DMS114 treated with DMSO at 0.1 percent for 48 hours (cell line): Measurements from ENCODE around the gene MTMR6.

Source experiments
- DNase-seq: peaks from one replicate; lab custom pipeline; 2025; ENCODE audit not compliant: unreplicated experiment; lab: John Stamatoyannopoulos, UW

Gene MTMR6

DNA sequence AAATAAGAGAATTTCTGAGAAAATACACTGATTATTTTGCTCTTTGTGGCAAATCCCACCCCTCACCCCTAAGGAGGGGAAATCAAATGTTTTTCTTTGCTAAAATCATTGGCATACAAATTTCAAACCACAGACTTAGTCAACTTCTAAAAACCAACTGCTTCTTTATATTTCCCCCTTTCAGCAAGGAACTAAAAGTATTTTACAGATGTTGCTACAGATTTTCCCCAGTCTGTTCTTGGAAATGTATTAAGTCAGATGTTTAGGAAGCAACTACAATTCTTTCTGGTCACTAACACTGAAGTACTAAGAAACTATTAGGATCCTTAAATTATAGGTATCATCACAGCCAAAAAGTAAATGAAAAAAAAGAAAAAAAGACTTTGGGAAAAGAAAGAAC lies 6.9 kb downstream of the MTMR6 start:
- no peak for DNase-seq

DNA sequence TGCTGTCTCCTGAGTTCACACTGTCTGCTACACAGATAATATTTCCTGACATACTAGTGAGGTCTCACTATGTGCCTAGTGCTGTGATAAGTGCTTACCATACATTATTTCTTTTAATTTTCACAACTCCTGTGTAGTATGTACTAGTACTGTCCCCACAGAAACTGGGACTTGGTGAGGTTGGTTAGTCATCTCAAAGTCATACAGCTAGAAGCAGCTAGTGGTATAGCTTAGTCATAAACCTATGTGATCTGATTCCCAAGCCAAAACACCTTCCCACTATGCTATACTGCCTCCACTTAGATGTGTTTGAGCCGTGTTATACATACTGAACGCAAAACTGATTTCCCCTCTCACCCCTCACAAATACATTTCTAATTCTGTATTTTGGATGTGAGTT lies 10.5 kb downstream of the MTMR6 start:
- DNase-seq = no peak

DNA sequence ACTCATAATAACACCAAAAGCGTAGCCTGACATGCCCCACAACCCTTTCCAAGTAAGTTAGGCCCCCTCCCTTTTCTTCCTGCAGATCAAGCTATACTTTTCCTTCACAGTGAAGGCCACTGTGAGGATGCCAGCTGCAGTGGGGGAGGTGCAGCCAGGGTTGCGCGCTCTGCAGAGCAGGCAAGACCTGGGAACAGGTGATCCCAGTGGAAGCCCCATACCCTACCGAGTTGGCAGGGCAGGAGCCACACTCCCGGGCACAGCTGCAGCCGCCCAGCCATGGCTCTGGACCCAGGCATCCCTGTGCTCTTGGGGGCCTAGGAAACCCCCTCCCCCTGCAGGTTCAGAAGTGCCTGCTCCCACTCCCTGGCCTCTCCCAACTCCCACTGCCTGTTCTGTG lies 18.7 kb downstream of the MTMR6 start:
- no peak for DNase-seq

DNA sequence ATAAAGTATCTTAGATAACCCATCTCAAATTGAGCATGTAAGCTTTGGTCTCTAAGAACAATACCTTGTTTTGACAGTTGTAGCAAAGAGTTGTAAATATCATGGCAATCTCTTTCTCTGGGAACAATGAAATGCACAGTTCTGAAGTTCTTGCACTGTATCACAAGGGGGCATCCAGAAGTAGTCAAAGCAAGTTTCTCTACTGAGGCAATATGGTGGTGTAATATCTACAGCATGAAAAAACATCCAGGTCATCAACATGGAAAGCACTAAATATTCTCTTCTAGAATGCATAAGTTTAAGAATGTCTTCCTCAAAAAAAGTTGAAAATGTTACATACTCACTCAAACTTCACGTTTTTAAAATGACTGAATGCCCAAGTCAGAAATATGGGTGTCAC lies 19.6 kb downstream of the MTMR6 start:
- no peak for DNase-seq

DNA sequence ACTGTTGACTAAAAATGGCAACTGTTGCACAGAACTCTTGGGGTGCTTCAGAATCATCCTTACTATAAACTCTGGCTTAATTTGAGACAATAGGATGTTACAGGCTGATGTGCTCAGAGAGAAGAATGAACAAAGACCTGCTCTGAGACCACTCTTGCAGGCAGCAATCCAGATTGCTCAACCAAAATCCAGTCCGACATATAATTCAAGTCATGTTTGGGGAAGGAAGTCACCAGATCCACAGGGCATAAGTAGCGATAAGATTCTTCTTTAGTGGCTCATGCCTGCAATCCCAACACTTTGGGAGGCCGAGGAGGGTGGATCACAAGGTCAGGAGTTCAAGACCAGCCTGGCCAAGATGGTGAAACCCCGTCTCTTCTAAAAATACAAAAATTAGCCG lies 20.6 kb downstream of the MTMR6 start:
- no peak for DNase-seq

DNA sequence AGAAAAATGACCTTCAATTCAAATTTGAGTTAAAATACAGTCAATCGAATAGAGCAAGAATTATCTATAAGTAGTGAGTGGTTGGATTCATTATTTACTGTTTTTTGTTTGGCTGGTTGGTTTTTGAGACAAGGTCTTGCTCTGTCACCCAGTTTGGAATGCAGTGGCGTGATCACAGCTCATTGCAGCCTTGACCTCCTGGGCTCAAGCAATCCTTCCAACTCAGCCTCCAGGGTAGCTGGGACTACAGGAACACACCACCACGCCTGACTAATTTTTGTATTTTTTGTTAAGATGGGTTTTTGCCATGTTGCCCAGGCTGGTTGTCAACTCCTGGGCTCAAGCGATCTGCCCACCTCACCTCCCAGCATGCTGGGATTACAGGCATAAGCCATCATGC lies 25.0 kb downstream of the MTMR6 start:
- DNase-seq = no peak

DNA sequence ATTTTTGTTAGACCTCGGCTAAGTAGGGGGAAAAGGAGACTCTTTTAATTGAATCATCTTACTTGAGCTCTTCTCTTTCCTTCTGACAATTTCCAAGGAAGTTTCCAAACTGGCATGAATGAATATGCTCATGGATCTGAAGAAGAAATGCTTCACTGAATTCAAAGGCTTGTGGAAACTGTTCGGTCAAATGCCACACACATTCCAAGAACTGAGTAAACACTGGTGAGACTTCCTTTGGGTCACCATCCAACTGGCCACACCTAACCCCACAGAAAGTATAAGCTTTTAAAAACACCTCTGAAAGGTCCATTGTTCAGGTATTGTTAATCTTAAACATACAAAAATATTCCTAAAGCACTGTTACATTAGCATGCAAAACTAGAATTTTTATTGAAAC lies 33.6 kb downstream of the MTMR6 start:
- DNase-seq = no peak

DNA sequence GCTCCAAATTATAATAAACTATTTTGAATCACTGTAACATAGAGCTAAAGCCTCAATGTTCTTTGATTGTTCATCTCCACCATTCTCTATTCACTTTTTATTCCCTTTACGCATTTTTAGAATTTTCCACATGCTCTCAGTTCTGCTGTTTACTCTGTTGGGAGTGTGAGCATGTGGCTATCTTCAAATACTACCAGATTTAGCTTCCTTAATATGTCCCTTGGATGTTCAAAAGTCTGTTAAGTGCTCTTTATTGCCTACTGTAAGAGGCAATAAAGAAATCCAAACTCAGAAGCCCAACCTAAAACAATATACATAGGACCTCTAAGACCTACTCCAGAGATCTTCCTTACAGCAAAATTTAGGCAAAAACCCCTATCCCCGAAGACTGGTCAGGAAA lies 34.5 kb downstream of the MTMR6 start:
- no peak for DNase-seq

DNA sequence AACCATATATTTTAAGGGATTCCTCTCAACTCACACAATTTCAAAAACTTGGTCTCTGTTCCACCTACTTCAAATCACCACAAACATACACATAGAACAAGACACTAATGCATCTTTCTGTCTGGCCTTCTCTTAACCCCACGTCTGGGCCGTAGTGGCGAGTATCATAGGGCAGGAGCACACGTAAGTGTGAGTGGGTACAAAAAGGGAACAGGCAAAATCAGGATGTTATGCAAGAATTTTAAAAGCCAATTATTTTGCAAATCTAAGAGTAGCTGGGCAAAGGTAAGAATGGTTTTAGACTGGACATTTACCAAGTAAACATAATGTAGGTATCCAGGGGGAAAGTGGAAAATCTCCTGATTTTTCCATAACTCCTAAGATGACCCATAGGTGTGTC lies 35.1 kb downstream of the MTMR6 start:
- DNase-seq = no peak

DNA sequence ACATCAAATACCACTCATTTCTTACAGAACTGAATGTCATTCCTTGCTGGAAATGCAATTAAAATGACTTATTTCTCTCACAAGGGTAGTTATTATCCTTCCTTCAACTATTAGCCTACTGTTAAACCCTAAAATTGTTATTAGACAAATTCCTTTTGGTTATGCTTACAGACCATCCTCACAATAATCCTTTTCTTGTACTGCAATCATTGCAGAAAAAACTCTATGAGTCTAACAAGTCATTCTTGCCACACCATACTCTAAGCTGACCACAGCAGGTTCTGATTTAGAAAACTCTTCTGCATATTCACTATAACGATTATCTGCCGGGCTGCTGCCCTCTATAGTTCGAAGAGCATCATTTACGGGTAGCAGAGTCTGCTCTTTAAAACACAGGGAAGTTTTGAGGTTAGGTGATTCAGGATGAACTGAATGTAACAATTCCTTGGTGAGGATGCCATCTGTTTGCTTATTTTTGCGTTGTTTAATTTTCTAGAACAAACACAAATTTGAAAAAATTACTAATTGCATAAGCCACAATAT lies 38.2 kb downstream of the MTMR6 start:
- DNase-seq = peak; percentile 33

DNA sequence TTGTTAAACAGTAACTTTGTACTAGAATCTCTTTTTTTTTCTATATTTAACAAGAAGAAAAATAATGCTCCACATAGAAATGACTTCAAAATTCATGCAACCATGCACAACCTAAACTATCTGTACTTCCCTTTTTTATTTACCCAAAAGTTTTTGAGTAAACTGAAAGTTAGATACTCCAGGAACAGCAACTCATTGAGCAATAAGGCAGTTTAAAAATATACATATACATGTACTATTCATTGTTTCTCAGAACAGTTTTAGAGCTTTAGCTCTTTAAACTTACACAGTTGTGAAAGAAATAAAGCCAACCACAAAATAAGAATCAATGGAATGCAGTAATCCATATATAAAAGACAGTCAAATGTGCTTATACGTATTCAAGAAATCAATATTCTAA lies 39.2 kb downstream of the MTMR6 start:
- no peak for DNase-seq

DNA sequence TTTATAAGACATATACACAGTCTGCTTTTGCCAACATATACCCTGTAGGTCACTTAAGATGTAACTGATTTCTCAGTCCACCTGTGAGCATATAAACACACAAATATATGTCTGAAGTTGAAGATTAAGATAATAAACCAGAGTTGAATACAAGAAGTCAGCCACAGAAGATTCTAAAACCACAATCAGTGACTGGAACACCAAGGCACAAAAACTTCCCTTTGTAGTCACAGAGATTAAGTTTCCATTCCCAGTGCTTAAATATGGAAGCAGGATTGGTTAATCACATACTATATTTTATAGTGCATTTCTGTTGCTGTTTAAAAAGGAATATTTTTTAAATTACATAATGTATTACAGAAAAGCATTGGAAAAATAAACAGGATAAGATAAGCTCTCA lies 39.9 kb downstream of the MTMR6 start:
- DNase-seq = no peak

DNA sequence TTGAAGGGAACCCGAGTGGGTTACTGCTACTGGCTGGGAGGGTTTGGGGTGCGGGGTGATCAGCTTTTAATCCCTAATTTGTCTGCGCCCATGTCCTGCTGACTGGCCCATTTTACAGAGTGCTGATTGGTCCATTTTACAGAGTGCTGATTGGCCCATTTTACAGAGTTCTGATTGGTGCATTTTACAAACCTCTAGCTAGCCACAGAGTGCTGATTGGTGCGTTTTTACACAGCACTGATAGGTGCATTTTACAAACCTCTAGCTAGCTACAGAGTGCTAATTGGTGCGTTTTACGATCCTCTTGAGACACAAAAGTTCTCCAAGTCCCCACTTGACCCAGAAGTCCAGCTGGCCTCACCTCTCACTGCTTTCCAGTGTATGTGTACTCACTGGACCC lies 43.2 kb downstream of the MTMR6 start:
- no peak for DNase-seq

DNA sequence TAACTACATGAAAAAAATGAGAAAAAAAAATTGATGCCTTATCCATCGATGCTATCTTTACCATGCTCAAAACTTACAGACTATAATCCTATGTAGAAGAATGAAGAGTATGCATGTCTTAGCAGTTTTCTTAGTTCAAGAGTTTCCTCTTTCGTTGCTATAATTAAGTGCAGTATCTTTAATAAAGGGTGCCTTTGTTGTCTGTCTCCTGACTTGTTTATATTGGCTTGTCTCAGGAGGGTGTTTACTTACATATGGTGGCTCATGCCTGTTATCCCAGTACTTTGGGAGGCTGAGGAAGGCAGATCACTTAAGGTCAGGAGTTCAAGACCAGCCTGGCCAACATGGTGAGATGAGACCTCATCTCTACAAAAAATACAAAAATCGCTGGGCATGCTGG lies 44.3 kb downstream of the MTMR6 start:
- DNase-seq = no peak

DNA sequence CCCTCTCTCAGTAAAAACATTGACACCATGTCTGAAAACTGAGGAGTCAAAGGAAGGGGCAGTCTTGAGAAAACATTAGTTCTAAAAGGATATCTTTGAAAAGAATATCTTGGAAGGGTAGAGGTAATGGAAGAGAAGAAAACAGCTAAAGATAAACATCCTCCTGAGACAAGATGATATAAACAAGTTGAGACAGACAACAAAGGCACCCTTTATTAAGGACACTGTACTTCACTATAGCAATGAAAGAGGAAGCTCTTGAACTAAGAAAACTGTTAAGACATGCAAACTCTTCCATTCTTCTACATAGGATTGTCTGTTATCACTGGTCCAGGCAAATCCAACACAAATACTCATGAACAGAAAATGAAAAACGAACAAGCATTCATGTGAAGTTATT lies 46.3 kb downstream of the MTMR6 start:
- no peak for DNase-seq

DNA sequence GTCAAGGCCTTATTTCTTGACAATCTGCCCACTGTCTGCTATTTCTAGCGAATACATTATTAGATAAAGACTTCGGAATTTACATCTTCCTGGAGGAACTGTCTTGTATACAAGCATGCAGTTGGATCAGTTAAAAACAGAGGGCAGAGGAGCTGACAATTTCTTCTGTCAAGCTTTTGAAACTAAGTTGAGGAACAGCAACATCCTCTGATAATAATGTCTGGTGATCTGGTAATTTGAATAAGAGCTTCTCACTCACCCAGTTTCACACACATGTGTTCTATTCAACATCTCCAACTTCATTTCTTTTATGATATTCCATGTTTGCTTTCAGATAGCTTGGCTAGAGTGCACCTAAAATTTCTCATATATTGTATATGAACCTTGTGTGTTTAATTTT lies 50.2 kb downstream of the MTMR6 start:
- DNase-seq = no peak

DNA sequence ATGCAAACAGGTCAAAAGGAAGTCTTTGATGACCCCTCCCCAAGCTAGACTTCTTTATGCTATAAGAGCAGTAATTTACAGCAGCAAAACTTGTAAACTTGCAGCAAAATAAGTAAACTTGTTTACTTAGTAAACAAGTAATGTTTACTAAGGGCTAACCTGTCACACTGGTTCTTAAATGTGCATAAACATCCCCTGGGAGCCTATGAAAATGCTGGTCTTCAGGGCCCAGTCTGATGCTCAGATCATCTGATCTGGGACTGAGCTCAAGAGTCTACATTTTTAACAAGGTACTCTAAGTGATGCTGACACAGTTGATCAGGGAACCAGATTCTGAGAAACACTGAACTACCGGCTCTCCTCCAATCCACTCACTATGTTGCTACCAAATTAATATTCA lies 53.4 kb downstream of the MTMR6 start:
- no peak for DNase-seq

DNA sequence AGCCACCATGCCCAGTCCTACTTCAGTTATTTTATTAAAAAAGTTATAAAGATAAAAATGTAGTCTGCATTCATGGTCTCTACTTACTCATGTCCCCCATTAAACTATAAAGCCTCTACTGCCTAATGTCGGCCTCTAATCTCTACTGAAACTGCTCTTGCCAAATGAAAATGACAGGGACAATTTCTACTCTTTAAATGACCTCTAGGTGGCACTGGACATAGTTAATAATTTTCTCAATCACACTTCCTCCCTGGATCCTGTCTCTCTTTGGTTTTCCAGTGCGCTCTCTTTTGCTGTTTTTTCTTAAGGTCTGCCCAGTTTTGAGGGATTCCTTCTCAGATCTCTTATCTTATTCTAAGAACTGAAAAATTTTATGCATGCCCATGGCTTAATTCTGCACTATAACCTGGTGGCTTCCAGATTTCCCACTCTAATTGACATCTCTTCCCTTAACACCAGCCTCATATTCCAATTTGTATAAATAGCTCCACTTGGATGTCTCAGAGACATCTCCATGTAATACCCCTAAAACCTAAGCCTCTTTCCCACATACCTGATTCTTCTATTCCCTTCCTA lies 54.3 kb downstream of the MTMR6 start:
- DNase-seq = no peak

DNA sequence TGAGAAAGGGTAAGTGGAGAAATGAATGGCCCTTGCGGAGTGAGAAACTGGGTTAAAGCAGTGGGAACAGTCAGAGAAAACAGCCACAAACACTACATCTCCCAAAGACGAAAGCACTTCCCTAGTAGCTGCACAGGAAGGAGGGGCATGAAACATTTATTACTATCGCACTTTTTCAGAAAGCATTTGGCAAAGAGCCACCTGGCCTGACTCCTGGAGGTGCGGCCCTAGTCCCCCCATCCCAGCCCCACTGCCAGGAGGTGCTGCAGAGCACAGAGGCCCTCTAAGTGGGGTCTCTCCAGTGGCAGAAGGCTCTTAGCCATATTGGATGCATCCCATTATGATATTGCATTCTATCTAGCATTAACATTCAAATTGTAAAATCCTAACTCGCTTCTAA lies 55.8 kb downstream of the MTMR6 start:
- no peak for DNase-seq

DNA sequence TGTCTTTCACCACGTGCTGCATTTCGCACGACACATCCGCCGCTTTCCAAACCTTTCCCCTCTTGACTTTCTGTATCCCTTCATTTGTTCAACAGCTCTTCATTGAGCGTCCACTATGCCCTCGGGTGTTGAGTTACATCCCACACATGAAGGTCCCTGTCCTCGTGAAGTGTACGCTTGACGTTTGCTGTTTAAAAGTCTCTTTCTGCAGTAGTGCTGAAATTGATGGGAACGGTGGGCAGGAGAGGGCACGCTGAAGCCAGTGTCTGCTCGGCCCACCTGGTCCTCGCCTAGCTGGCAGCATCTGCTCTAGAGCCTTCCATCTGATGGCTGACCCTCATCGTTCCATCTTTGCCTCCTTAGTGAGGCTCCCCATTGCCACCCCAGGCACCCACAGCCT lies 59.6 kb downstream of the MTMR6 start:
- DNase-seq = no peak

DNA sequence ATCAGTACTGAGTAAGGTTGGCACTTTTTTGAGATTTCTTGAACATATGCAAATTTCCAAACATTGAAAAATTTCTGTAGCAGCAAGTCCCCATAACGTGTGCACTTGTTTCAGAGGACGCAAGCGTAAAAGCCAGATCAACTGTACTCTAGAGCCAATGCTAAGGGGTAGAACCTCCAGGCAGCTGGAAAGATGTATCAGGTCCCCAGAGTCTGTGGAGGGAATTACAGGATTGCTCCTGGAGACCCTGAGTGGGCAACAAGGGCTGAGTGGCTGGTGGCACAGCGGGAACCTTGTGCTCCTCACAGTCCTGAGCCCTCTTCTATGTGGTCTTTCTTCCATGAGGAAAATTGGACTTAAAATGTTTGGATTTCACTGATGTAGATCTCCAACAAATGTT lies 61.3 kb downstream of the MTMR6 start:
- no peak for DNase-seq

DNA sequence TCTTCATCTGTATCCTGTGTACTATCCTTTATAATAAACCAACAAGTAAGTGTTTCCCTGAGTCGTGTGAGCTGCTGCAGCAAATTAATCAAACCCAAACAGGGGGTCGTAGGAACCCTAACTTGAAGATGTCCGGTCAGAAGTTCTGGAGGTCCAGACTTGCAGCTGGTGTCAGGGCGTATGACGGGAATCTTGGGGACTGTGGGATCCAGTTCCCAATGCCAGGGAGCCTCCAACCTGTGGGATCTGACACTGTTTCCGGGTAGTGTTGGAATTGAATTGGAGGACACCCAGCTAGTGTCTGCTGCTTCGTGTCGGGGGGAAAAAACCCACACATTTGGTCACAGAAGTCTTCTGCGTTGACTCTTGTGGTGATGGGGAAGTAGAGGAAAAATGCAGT lies 63.1 kb downstream of the MTMR6 start:
- no peak for DNase-seq

DNA sequence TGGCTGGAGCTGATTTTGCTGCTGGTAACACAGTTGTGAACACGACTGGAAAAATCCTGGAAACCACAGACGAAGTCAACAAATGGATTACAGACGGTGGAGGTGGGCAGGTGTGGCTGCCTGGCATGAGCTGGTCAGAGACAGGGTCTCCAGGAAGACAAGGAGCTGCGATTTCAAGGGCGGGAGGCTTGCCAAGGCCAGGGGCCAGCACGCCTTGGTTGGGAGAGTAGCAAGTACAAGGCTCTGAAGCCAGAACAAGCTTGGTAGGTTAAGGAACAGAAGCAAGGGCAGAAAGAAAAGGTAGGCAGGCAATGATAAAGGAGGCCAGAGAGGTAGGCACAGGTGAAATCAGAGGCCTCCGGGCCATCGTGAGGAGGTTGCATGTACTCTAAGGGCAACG lies 64.5 kb downstream of the MTMR6 start:
- no peak for DNase-seq

DNA sequence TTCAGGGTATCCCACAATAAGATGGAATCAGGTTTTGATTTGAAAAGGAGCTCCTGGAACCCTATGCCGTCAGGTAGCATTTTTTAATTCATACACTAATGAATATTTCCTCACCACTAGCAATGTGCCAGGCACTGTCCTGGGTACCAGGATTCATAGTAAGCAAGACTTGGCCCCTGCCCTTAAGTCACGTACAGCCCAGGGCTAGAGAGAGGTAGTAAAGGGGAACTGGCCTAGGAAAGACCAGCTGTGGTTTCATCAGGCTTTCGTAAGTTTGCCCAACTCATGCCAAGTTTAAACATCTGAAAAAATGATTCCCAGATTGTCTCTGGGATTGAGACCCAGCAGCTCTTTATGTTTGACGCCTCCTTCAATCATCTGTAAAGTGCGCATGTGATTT lies 69.3 kb downstream of the MTMR6 start:
- no peak for DNase-seq
